ENCODE measurements around the gene PRSS16. TPM values are rescaled to one million over a fixed set of nuclear protein-coding genes. Genes with fewer than 3 reads are reported as not detected.

Gene PRSS16
- total and polyA plus RNA-seq, 9 of the 15 experiments (the other 6 are each of a cell fraction or from before 2014, with no cell fraction given): 4.5 to 21.3 (median 12.1) TPM

DNA sequence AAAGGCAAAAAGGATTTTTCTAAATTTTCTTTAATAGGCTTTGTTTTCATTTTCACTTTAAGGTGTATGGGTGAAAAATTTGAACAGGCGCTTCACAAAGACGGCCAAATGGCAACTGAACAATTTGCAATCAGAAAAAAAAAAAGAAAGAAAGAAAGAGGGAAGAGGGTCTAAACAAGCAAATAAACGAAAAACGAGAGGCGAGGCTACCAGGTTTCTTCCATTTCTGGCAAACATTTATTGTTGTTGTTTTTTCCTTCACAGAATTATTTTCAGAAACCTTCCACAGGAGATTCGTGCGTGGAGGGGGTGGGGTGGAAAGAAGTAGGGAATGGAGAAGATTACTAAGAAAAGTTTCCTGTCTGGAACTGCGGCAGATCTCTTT, 40.2 kb downstream of the PRSS16 start (continued):
- TF ChIP-seq RBM25 (IDR thresholded peaks at IDR 0.05; ENCODE audit: low read depth, low read length, severe bottlenecking) (no peak), KLF6 (CRISPR knock-in tag; IDR thresholded peaks at IDR 0.05; ENCODE audit: borderline replicate concordance) (no peak)

DNA sequence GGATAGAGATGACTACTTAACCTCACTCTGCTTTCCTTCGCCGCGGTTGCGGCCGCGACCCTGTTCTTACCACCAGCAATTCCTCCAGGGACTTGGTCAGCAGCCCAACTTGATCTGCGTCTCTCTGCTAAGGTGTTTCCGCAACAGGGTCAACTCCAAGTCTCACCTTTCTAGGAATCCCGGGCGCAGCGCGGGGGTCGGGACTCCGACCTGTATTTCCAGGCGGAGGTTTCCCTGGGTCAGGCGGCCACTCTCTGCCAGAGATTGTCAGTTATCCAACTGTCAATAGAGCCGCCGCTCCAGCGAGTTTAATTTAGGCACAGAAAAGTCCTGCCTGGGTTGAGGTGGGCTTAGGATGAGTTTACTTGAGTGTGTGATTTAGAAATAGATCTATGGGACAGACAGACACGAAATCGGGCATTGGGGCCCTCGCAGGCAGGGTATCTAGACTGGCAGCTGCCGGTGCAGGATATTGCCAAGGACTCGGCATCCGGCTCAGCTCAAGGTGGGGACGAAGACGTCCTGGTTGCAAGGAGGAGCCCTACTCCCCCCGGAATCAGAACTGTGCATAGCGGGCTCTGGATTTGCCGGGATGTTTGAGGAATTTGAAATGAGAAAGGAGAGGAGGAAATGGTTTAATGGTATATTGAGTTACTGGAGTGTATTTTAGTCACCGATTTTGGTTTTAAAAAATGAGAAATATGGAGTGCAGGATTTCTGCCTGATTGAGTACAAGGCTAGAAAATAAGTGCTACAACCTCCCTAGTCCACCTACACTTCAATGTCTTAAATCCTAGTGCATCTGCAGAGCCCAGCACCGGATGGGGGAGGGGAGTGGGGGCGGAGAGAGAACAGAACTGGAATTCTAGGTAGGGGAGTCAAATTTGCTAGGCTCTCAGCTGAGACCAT, 40.9 kb downstream of the PRSS16 start:
- peak overlapping the region; percentile 87 for H3K4me2 ChIP-seq (ENCODE audit: insufficient read depth, low read length)
- BruUV-seq (replicated peaks): no TSS peak
- TF ChIP-seq ZNF174 (CRISPR knock-in tag; IDR thresholded peaks at IDR 0.05) (no peak), NR2C1 (IDR thresholded peaks at IDR 0.05) (0 out of 2 replicates have a peak, but pooled peaks have one; percentile 10), NR2C1 (tag; IDR thresholded peaks at IDR 0.05) (no peak), CHD1 (IDR thresholded peaks at IDR 0.05; ENCODE audit: low read length) (peak; percentile 50), PTTG1 (tag; IDR thresholded peaks at IDR 0.05; ENCODE audit: low read depth) (no peak), ZNF24 (IDR thresholded peaks at IDR 0.05) (peak; percentile 47; the same call in 1 of the 2 replicates), HDAC1 (IDR thresholded peaks at IDR 0.05) (peak; percentile 20 to 47; a peak in 1 of 4 replicates), GATA2 (CRISPR knock-in tag; IDR thresholded peaks at IDR 0.05) (0 out of 2 replicates have a peak, but pooled peaks have one; percentile 12), ARNT (IDR thresholded peaks at IDR 0.05) (0 out of 4 replicates have a peak, but pooled peaks of 1 of the 2 experiments have one; percentile 26), TAF1 (IDR thresholded peaks at IDR 0.05; ENCODE audit: control insufficient read depth, extremely low read depth, insufficient read depth, low read length, severe bottlenecking) (peak; percentile 19), TAF9B (IDR thresholded peaks at IDR 0.05; ENCODE audit: partially characterized antibody) (peak; percentile 34), TRIM24 (IDR thresholded peaks at IDR 0.05) (peak in 1 of 2 experiments; percentile 32; a peak in 2 of 4 replicates), LCOR (CRISPR knock-in tag; IDR thresholded peaks at IDR 0.05) (peak; percentile 17; the same call in 1 of the 2 replicates), RFX1 (IDR thresholded peaks at IDR 0.05) (no peak)
- TF ChIP-seq, protein P1, sequence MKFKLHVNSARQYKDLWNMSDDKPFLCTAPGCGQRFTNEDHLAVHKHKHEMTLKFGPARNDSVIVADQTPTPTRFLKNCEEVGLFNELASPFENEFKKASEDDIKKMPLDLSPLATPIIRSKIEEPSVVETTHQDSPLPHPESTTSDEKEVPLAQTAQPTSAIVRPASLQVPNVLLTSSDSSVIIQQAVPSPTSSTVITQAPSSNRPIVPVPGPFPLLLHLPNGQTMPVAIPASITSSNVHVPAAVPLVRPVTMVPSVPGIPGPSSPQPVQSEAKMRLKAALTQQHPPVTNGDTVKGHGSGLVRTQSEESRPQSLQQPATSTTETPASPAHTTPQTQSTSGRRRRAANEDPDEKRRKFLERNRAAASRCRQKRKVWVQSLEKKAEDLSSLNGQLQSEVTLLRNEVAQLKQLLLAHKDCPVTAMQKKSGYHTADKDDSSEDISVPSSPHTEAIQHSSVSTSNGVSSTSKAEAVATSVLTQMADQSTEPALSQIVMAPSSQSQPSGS (CRISPR knock-in tag; IDR thresholded peaks at IDR 0.05): no peak
- TF ChIP-seq, protein P2, sequence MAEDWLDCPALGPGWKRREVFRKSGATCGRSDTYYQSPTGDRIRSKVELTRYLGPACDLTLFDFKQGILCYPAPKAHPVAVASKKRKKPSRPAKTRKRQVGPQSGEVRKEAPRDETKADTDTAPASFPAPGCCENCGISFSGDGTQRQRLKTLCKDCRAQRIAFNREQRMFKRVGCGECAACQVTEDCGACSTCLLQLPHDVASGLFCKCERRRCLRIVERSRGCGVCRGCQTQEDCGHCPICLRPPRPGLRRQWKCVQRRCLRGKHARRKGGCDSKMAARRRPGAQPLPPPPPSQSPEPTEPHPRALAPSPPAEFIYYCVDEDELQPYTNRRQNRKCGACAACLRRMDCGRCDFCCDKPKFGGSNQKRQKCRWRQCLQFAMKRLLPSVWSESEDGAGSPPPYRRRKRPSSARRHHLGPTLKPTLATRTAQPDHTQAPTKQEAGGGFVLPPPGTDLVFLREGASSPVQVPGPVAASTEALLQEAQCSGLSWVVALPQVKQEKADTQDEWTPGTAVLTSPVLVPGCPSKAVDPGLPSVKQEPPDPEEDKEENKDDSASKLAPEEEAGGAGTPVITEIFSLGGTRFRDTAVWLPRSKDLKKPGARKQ (CRISPR knock-in tag; IDR thresholded peaks at IDR 0.05): no peak

More for the DNA sequence above, 40.9 kb downstream of the PRSS16 start:
- peak overlapping the region; percentile 42 for H3K4me3 ChIP-seq
- ChIA-PET CTCF (ENCODE audit: low intra/inter-chr PET ratio) (interaction anchor here (0.6 to 1.0 kb wide), 4 partner anchors 9 to 231 kb away, joined by 3 to 5 read pairs (median 4); no protein-coding TSS in a partner anchor), POLR2A (interaction anchor here (0.7 to 1.6 kb wide), 5 partner anchors 9 to 755 kb away, joined by 3 to 6 read pairs (median 4); a partner anchor contains a TSS)
- intact Hi-C loops (cut with micrococcal nuclease) (loop anchor here (5.0 kb wide), 1 partner anchor 214 kb away; no protein-coding TSS in a partner anchor), in situ Hi-C loops (cut with MboI) (no loop called here)
- under 1% methylated on average over 33 of the region's 33 CpGs for WGBS (ENCODE audit: insufficient coverage, low coverage, missing lambda C conversion rate)
- H3K9me1 ChIP-seq (ENCODE audit: control insufficient read depth, insufficient read depth, low read length): no peaks in the 10 kb centered on the region
- H3K27ac ChIP-seq (ENCODE audit: extremely low read depth, low read depth, low read length): peak overlapping the region; percentile 46
- DNase-seq (ENCODE audit: extremely low read depth in 1 of 4, low spot score in 3 of 4) (peak in 3 of 4 experiments; percentile 28 to 79 (median 72)), ATAC-seq (peak; percentile 67), FAIRE-seq (peak; percentile 19)
- H3K4me1 ChIP-seq (replicated peaks in 1 of 2; ENCODE audit: control insufficient read depth in 2 of 2, insufficient read depth in 2 of 2, low read length in 2 of 2): peaks cover 17 to 18% of the 10 kb centered on the region in 2 experiments; a peak in 3 of 5 replicates
- H3K9me3 ChIP-seq (replicated peaks; ENCODE audit: control insufficient read depth, insufficient read depth, low read depth, low read length): no peaks in the 10 kb centered on the region
- H3K27me3 ChIP-seq (ENCODE audit: control insufficient read depth in 2 of 2, insufficient read depth in 2 of 2, low read length in 2 of 2): no peaks in the 10 kb centered on the region
- H4K20me1 ChIP-seq (replicated peaks; ENCODE audit: control insufficient read depth, insufficient read depth, low read length): no peaks in the 10 kb centered on the region
- H3K9ac ChIP-seq (ENCODE audit: insufficient read depth in 1 of 2, low read depth in 2 of 2, low read length in 2 of 2): peak overlapping the region; percentile 71 to 91
- H2AFZ ChIP-seq (ENCODE audit: low read depth, low read length): peak overlapping the region; percentile 95
- H3K79me2 ChIP-seq (ENCODE audit: control insufficient read depth, insufficient read depth, low read length): no peaks in the 10 kb centered on the region
- no peaks in the 10 kb centered on the region for H3K36me3 ChIP-seq (ENCODE audit: control insufficient read depth, insufficient read depth, low read length)

All from K562 (cell line).